ENCODE data around the gene PITX3.
A peak's percentile ranks its signal among the peaks of the same experiment; 100 is the strongest.
"Not testable (repeated sequence)": the region's sequence is repeated elsewhere in the genome, so short reads cannot be mapped to it uniquely, and the experiment has no call there.

PITX3 gene

GRCh38 chr10:102225646-102226541 is 15.4 kb downstream of the PITX3 start, which contains the start of gene ELOVL3:
ELOVL3 (plus strand) TSS chr10:102226299; CDS start chr10:102226549, 250 bp downstream.
- peak; percentile 79 for DNase-seq

- no peak for DNase-seq
These were observed 18.5 kb downstream of the PITX3 start for GRCh38 chr10:102222797-102223196.

- DNase-seq: no peak
These were observed 20.7 kb downstream of the PITX3 start for GRCh38 chr10:102220612-102221011.

GRCh38 chr10:102219370-102219769 is 21.9 kb downstream of the PITX3 start:
- no peak for DNase-seq

GRCh38 chr10:102213599-102213998 is 27.7 kb downstream of the PITX3 start:
- DNase-seq: not testable (repeated sequence)

- no peak for DNase-seq
These were observed 29.6 kb downstream of the PITX3 start for GRCh38 chr10:102211615-102212299.

- DNase-seq: no peak
These were observed 32.8 kb downstream of the PITX3 start for GRCh38 chr10:102208311-102209035.

GRCh38 chr10:102202386-102202785 is 38.9 kb downstream of the PITX3 start:
- no peak for DNase-seq

GRCh38 chr10:102200751-102201640 is 40.3 kb downstream of the PITX3 start:
- DNase-seq: no peak

- no peak for DNase-seq
These were observed 43.3 kb downstream of the PITX3 start for GRCh38 chr10:102198027-102198426.

- no peak for DNase-seq
These were observed 44.4 kb downstream of the PITX3 start for GRCh38 chr10:102196893-102197292.

GRCh38 chr10:102195296-102195870 is 45.9 kb downstream of the PITX3 start:
- DNase-seq: no peak

- DNase-seq: no peak
These were observed 49.4 kb downstream of the PITX3 start for GRCh38 chr10:102191956-102192355.

GRCh38 chr10:102188941-102189898 is 52.1 kb downstream of the PITX3 start:
- not testable (repeated sequence) for DNase-seq

GRCh38 chr10:102188298-102188940 is 52.9 kb downstream of the PITX3 start:
- no peak for DNase-seq

- no peak for DNase-seq
These were observed 55.3 kb downstream of the PITX3 start for GRCh38 chr10:102185811-102186527.

- DNase-seq: no peak
These were observed 56.0 kb downstream of the PITX3 start for GRCh38 chr10:102185272-102185671.

- DNase-seq: no peak
These were observed 56.7 kb downstream of the PITX3 start for GRCh38 chr10:102184606-102185005.
